Measurements from ENCODE around the gene CSF3R. TPM values are rescaled to one million over a fixed set of nuclear protein-coding genes. Genes with fewer than 3 reads are reported as not detected.

Gene CSF3R
- total and polyA plus RNA-seq, 2 of the 4 experiments (the other 2 are of a cell fraction): not detected

GRCh38 chr1:36472656-36473055 lies 10.1 kb downstream of the CSF3R start:
- ATAC-seq (ENCODE audit: low read depth) (no peak), DNase-seq (no peak)
- Histone ChIP-seq H3K4ac (ENCODE audit: low read depth, low read length) (no peak overlapping the region), H2AFZ (replicated peaks; ENCODE audit: low read length, poor library complexity) (no peak overlapping the region), H4K91ac (ENCODE audit: insufficient read depth, low read depth, low read length) (no peak overlapping the region), H2BK5ac (ENCODE audit: low read depth, low read length, poor library complexity, severe bottlenecking) (no peak overlapping the region), H3K27me3 (ENCODE audit: control insufficient read depth, insufficient read depth, low read length) (peaks cover 19% of the 10 kb centered on the region), H3K4me3 (ENCODE audit: insufficient read depth, low read depth, low read length) (no peak overlapping the region), H3K23ac (ENCODE audit: low read depth, low read length) (no peak overlapping the region), H3K9me1 (ENCODE audit: insufficient read depth, low read length) (no peaks in the 10 kb centered on the region), H2BK20ac (ENCODE audit: low read depth, low read length) (no peak overlapping the region), H3K36me3 (ENCODE audit: control insufficient read depth, insufficient read depth, low read length) (no peaks in the 10 kb centered on the region), H2AK9ac (replicated peaks; ENCODE audit: low read depth, low read length, poor library complexity) (no peak overlapping the region), H3K9ac (ENCODE audit: low read depth, low read length) (no peak overlapping the region), H3K27ac (ENCODE audit: insufficient read depth, low read length) (no peak overlapping the region), H3K14ac (replicated peaks; ENCODE audit: low read depth, low read length) (no peak overlapping the region), H2AK5ac (ENCODE audit: low read depth, low read length) (no peak overlapping the region), H4K8ac (ENCODE audit: low read depth in 2 of 2, low read length in 2 of 2) (no peak overlapping the region), H2BK15ac (ENCODE audit: low read depth, low read length) (no peak overlapping the region), H4K5ac (ENCODE audit: low read depth, low read length) (no peak overlapping the region), H3K4me1 (ENCODE audit: control insufficient read depth, insufficient read depth, low read length) (no peaks in the 10 kb centered on the region), H3K4me2 (ENCODE audit: low read depth, low read length) (no peak overlapping the region), H3K9me3 (ENCODE audit: control insufficient read depth, insufficient read depth, low read length) (no peaks in the 10 kb centered on the region), H3K79me1 (ENCODE audit: low read depth in 1 of 2, low read length in 2 of 2) (no peaks in the 10 kb centered on the region), H3K18ac (ENCODE audit: low read depth, low read length) (no peak overlapping the region), H3K56ac (ENCODE audit: extremely low read depth, insufficient read depth, low read length) (no peak overlapping the region), H4K20me1 (ENCODE audit: insufficient read depth, low read length) (no peaks in the 10 kb centered on the region), H2BK120ac (ENCODE audit: low read depth, low read length) (no peak overlapping the region)
- POLR2A ChIA-PET (ENCODE audit: unreplicated experiment): no interaction called here
- TF ChIP-seq ELK1 (IDR thresholded peaks at IDR 0.05; ENCODE audit: borderline replicate concordance, low read depth, low read length) (no peak), RAD21 (IDR thresholded peaks at IDR 0.05; ENCODE audit: low read length) (no peak), SMC3 (IDR thresholded peaks at IDR 0.05; ENCODE audit: low read depth, low read length) (no peak), MAZ (IDR thresholded peaks at IDR 0.05; ENCODE audit: borderline replicate concordance, low read depth, low read length) (no peak), MAFK (IDR thresholded peaks at IDR 0.05; ENCODE audit: low read depth, low read length) (no peak), CHD1 (IDR thresholded peaks at IDR 0.05; ENCODE audit: low read depth, low read length) (no peak), FOS (IDR thresholded peaks at IDR 0.05; ENCODE audit: low read depth, low read length) (no peak), RCOR1 (IDR thresholded peaks at IDR 0.05; ENCODE audit: insufficient replicate concordance, low read length) (no peak)
- TF ChIP-seq, protein P1, sequence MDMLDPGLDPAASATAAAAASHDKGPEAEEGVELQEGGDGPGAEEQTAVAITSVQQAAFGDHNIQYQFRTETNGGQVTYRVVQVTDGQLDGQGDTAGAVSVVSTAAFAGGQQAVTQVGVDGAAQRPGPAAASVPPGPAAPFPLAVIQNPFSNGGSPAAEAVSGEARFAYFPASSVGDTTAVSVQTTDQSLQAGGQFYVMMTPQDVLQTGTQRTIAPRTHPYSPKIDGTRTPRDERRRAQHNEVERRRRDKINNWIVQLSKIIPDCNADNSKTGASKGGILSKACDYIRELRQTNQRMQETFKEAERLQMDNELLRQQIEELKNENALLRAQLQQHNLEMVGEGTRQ (IDR thresholded peaks at IDR 0.05; ENCODE audit: low read depth, low read length): no peak
- no TSS peak for BruUV-seq (replicated peaks)
- dilution Hi-C loops (cut with HindIII; ENCODE audit: low sequenced_read_pairs, unreplicated experiment): no loop called here
- 63% methylated on average over 5 of the region's 6 CpGs; no CpG with 5 or more reads in 1 of the 2 experiments for WGBS, 2 experiments (ENCODE audit: extremely low coverage in 2 of 2, insufficient read length in 1 of 2)
- CTCF ChIA-PET: no interaction called here
- in situ Hi-C loops (cut with MboI; ENCODE audit: low sequenced_read_pairs): loop anchor here (25.0 kb wide), 1 partner anchor 1540 kb away; the partner anchor contains the start of genes FHL3 and UTP11
- intact Hi-C loops (cut with micrococcal nuclease): no loop called here

Data from IMR-90 (cell line).